C4-2B (cell line): ENCODE data around the gene SPTLC2.

ENCODE experiments used
- CTCF ChIP-seq: fragments of 450-650 bp; conservative IDR thresholded peaks from 2 replicates; pipeline ENCODE4 v1.5.1; 2017; ENCODE audit warnings: mild to moderate bottlenecking
- ZFX ChIP-seq: fragments of 450-650 bp; IDR thresholded peaks from 2 replicates; pipeline ENCODE4 v1.6.1; 2017

- no peak for TF ChIP-seq CTCF
- TF ChIP-seq ZFX = no peak
Observed at GRCh38 chr14:77642407-77642806, 26.0 kb upstream of the SPTLC2 start.
